Esophagus (tissue), 2 donors: ENCODE results near the gene SAMD7. TPM values are rescaled to one million over a fixed set of nuclear protein-coding genes. Genes with fewer than 3 reads are reported as not detected.

Source experiments
- H3K27ac ChIP-seq, 2 donors: one replicate each; pipeline ENCODE4 v1.5.1; 2013; ENCODE audit warnings: low read depth in 2 of 2, mild to moderate bottlenecking in 2 of 2, inconsistent platforms in 1 of 2, low read length in 1 of 2, moderate library complexity in 1 of 2
- H3K27me3 ChIP-seq, 2 donors: one replicate each; pipeline ENCODE4 v1.6.1; 2013; ENCODE audit warnings: low read length in 2 of 2, control low read depth in 1 of 2, mild to moderate bottlenecking in 1 of 2; ENCODE audit not compliant: insufficient read depth in 2 of 2, control insufficient read depth in 1 of 2
- H3K36me3 ChIP-seq, 2 donors: one replicate each; pipeline ENCODE4 v1.6.1; 2013; ENCODE audit warnings: low read length in 1 of 2; ENCODE audit not compliant: control insufficient read depth in 2 of 2, insufficient read depth in 2 of 2
- H3K4me1 ChIP-seq, 2 donors: one replicate each; pipeline ENCODE4 v1.6.1; 2013; ENCODE audit warnings: low read length in 1 of 2; ENCODE audit not compliant: control insufficient read depth in 2 of 2, insufficient read depth in 2 of 2
- H3K4me3 ChIP-seq, 2 donors: one replicate each; pipeline ENCODE4 v1.5.1; 2013; ENCODE audit warnings: low read length in 2 of 2, mild to moderate bottlenecking in 2 of 2, low read depth in 1 of 2, moderate library complexity in 1 of 2
- H3K9me3 ChIP-seq, 2 donors: one replicate each; pipeline ENCODE4 v1.6.1; 2013; ENCODE audit warnings: mild to moderate bottlenecking in 2 of 2, low read depth in 1 of 2, low read length in 1 of 2, moderate library complexity in 1 of 2; ENCODE audit not compliant: control insufficient read depth in 2 of 2, insufficient read depth in 1 of 2
- WGBS, 2 donors: extraction: QIAGEN DNeasy Blood & Tissue Kit; methylation state at CpG; one replicate each; pipeline ENCODE4 v1.1.7; 2013; 5-methylcytosine and 5-hydroxymethylcytosine counted together
- polyA plus RNA-seq, 2 donors: library from polyadenylated mRNA; stranded (reverse); fragments of 200-250 nt; gene quantifications; one replicate each; pipeline ENCODE4 v1.2.3, GENCODE V29; 2013
- donor health status: healthy with polysubstance abuse.
- donor health status: Bipolar disorder and iron deficiency.

The SAMD7 gene, protein sequence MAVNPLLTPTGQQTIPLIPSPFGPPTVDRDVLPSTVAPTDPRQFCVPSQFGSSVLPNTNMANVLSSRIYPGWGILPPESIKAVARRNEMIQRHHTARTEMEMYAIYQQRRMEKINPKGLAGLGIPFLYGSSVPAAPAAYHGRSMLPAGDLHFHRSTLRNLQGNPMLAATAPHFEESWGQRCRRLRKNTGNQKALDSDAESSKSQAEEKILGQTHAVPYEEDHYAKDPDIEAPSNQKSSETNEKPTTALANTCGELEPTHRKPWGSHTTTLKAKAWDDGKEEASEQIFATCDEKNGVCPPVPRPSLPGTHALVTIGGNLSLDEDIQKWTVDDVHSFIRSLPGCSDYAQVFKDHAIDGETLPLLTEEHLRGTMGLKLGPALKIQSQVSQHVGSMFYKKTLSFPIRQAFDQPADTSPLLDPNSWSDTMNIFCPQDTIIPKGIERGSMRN
- not detected for polyA plus RNA-seq

DNA sequence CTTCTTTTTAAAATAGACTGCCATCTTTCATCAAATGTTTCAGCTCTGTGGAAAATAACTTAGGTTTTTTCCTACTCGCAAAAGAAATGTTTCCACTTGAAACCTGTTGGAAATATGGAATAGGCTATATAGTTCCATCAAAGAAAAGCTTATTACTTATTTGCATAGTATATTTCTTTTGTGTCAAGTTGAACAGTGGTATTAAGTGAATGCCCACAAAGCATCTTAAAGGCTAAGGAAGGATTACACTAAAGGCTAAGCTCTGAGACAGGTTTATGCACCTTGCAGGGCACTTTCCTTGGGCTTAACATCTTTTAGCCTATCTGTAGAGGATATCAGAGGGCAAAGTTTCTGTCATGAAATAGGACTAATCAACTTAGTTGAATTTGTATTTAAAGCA is at the start of gene SAMD7:
SAMD7 (plus strand) TSS at position 301 of the 400 bp plus-strand sequence. CDS start 7,927 bp downstream, outside the sequence.
- H3K27ac ChIP-seq, result no peak within 1 kb of the TSS
- WGBS, 2 donors, result 91 to 98% methylated on average over 1 of the region's 1 CpG
- H3K4me1 ChIP-seq, result no peaks in the 10 kb centered on the region
- no peak within 1 kb of the TSS for H3K4me3 ChIP-seq
- H3K9me3 ChIP-seq, result no peaks in the 10 kb centered on the region
- no peaks in the 10 kb centered on the region for H3K36me3 ChIP-seq
- H3K27me3 ChIP-seq, result no peaks in the 10 kb centered on the region

DNA sequence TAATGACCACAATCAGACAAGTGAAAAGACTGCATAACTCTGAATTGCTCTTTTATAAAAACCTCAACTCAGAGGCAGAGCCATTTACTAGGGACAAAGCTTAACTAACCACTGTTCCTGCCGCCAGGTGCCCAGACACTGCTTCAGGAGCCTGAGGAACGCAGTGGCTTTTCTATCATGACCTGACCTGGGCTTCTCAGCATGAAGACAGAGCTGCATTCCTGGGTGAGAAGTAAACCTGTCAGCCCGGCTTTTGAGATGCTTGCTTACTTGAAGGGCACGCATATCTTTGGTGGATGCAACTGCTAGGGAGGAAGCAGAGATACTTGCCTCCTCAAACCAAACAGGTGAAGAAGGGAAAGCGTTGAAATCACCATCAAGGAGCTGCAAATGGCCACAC is 49.5 kb upstream of the SAMD7 start:
- WGBS, 2 donors, result 74 to 88% methylated on average over 5 of the region's 5 CpGs
- H3K9me3 ChIP-seq, result no peaks in the 10 kb centered on the region

DNA sequence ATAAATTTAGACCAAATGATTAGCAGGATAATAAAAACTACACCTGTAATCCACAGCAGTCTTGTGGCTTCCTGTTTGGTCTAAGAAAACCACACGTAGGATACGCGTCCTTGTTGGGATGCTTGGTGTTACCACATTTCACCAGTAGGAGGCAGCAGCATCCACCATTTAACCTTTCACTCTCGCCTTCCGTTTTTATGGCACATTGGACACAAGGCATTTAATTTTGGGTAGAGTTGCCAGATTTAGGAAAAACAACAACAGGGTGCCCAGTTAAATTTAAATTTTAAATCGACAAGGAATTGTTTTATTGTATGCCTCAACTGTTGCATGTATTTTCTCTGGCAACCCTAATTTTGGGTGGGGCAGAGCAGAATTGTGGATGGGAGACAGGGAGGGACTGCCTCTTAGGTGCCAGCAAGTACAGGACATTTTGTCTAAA is 47.9 kb upstream of the SAMD7 start:
- 1 to 5% methylated on average over 6 of the region's 6 CpGs for WGBS, 2 donors
- H3K9me3 ChIP-seq, result no peaks in the 10 kb centered on the region
- no peaks in the 10 kb centered on the region for H3K36me3 ChIP-seq
- H3K4me3 ChIP-seq, result no peak overlapping the region
- H3K27me3 ChIP-seq, result no peaks in the 10 kb centered on the region
- no peaks in the 10 kb centered on the region for H3K4me1 ChIP-seq
- no peak overlapping the region for H3K27ac ChIP-seq

More for the DNA sequence above, 49.5 kb upstream of the SAMD7 start:
- H3K27me3 ChIP-seq, result no peaks in the 10 kb centered on the region
- H3K36me3 ChIP-seq, result no peaks in the 10 kb centered on the region
- no peaks in the 10 kb centered on the region for H3K4me1 ChIP-seq
- no peak overlapping the region for H3K27ac ChIP-seq
- H3K4me3 ChIP-seq, result no peak overlapping the region

DNA sequence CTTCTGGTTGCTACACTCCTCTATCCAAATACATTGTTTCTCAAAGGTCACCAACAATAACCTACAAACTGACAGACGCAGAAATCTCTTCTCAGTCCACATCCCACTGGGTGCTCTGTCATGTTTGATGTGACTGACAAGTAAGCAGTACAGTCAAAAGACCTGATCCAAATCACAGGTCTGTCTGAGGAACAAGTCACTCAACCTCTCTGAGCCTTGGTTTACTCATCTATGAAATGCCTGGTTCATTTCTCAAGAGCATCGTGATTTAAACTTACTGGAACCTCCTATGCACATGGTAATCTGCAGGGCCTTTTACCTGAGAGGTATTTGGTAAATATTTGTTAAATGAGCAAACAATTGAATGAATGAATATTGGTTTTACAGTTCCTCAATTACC is 47.1 kb upstream of the SAMD7 start:
- H3K27ac ChIP-seq, result no peak overlapping the region
- H3K36me3 ChIP-seq, result no peaks in the 10 kb centered on the region
- H3K4me3 ChIP-seq, result no peak overlapping the region
- H3K27me3 ChIP-seq, result no peaks in the 10 kb centered on the region
- no peaks in the 10 kb centered on the region for H3K9me3 ChIP-seq
- WGBS, 2 donors, result 83 to 85% methylated on average over 2 of the region's 2 CpGs
- no peaks in the 10 kb centered on the region for H3K4me1 ChIP-seq

DNA sequence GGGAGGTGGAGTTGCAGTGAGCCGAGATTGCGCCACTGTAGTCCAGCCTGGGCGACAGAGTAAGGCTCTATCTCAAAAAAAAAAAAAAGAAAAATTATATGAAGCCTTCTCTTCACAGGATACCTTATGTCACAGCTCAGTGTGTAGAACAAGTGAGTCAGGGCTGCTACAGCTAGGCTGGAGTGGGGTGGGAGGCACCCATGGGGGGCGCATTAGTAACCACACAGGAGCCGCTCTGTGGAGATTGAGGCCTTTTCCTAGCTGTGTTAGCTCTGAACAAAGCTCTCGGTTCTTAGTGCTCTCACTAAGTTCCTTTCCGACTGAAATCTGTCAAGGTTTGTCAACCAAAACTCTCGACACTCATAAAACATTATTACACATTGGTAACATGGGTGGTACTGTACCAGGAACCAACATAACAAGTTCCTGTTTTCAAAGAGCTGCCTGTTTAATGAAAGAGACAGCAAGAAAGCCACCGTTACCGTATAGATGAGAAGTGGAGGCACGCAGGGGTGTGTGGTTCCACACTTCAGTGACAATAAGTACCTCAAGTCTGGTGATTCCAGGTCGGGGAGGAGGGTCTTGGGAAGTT is 46.1 kb upstream of the SAMD7 start:
- H3K36me3 ChIP-seq, result no peaks in the 10 kb centered on the region
- 72 to 73% methylated on average over 12 of the region's 12 CpGs for WGBS, 2 donors
- H3K27me3 ChIP-seq, result no peaks in the 10 kb centered on the region
- H3K4me1 ChIP-seq, result no peaks in the 10 kb centered on the region
- no peak overlapping the region for H3K4me3 ChIP-seq
- H3K9me3 ChIP-seq, result no peaks in the 10 kb centered on the region
- H3K27ac ChIP-seq, result no peak overlapping the region

DNA sequence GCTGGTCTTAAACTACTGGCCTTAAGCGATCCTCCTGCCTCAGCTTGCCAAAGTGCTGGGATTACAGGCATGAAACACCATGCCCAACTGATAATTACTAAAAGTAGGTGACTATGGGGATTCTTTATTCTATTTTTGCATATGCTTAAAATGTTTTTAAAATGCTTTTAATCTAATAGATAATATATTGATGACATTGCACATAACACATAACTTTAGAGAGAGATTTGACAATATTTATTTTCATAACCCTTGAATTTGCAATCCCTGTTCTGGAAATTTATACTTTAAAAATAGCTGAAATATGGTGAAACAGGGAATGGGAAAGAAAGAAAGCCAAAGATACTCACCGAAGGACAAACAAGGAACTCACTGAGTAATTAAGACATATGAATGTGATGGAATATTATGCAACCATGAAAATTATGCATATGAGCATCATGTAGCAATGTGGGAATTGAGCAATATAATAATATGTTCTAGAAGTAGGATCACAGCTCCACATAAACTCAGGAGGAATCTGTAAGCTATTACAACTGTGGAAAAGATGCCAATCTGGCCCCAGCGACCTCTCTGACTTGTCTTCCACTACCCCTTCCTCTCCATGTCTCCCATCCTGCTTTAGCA is 43.7 kb upstream of the SAMD7 start:
- H3K27me3 ChIP-seq, result no peaks in the 10 kb centered on the region
- WGBS, 2 donors, result 95 to 97% methylated on average over 3 of the region's 3 CpGs
- no peak overlapping the region for H3K27ac ChIP-seq
- no peak overlapping the region for H3K4me3 ChIP-seq
- H3K9me3 ChIP-seq, result no peaks in the 10 kb centered on the region
- H3K36me3 ChIP-seq, result no peaks in the 10 kb centered on the region
- H3K4me1 ChIP-seq, result no peaks in the 10 kb centered on the region

DNA sequence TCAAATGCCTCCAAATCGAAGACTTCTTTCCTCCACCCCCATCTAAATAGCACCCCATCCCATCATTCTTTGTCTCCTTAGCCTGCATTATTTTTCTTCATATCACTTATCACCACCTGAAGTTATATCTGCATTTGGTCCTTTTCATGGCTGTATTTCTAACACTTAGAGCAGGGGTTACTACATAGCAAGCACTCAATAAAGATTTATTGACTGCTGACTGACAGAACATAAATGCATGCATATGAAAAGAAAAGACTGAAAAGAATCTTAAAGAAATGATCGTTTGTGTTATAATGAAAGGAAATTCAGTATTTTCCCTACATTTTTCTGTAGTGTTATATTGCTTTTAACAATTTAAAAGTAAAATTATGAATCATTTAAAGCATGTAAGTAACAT is 43.0 kb upstream of the SAMD7 start:
- H3K27me3 ChIP-seq, result no peaks in the 10 kb centered on the region
- H3K4me3 ChIP-seq, result no peak overlapping the region
- no peaks in the 10 kb centered on the region for H3K9me3 ChIP-seq
- H3K27ac ChIP-seq, result no peak overlapping the region
- 71 to 73% methylated on average over 2 of the region's 2 CpGs for WGBS, 2 donors
- no peaks in the 10 kb centered on the region for H3K4me1 ChIP-seq
- no peaks in the 10 kb centered on the region for H3K36me3 ChIP-seq

DNA sequence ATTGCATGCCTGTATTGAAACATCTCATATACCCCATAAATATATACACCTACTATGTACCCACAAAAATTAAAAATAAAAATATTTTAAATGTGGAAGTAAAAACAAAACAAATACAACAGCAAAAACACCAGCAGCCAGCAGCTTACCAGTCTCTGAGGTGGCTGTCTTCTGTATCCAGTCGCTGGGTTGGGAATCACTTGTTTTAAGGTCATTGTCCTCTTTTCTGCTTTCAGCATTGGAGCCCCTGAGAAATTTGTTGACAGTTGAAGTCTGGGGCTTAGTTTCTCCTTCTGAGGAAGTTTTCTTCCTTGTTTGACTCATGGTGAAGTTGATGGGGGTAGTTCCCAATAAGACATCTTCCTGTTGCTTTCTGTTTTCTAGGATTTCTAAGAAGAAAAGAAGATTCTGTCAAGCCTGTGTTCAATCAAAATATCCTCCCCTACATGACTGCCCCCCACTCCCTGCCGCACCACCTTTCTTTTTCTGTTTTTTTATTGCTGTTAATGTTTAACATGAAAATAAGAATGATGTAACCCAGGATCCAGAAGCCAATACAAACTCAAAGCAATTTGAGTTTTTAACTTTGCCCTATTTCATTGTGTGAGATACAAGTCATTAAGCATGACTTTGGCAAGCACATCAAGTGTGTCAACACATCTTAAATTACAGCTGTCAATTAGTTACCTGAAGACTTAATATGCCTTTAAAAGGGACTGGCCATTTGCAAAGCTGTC is 41.7 kb upstream of the SAMD7 start, which contains the start of gene LRRC31:
LRRC31 (minus strand) TSS at position 452 of the 737 bp plus-strand sequence; CDS start at position 324, 128 bp downstream.
- no peaks in the 10 kb centered on the region for H3K9me3 ChIP-seq
- no peak within 1 kb of the TSS for H3K4me3 ChIP-seq
- no peaks in the 10 kb centered on the region for H3K36me3 ChIP-seq
- WGBS, 2 donors, result 56 to 67% methylated on average over 2 of the region's 2 CpGs
- H3K27ac ChIP-seq, result no peak within 1 kb of the TSS
- no peaks in the 10 kb centered on the region for H3K4me1 ChIP-seq
- no peaks in the 10 kb centered on the region for H3K27me3 ChIP-seq

DNA sequence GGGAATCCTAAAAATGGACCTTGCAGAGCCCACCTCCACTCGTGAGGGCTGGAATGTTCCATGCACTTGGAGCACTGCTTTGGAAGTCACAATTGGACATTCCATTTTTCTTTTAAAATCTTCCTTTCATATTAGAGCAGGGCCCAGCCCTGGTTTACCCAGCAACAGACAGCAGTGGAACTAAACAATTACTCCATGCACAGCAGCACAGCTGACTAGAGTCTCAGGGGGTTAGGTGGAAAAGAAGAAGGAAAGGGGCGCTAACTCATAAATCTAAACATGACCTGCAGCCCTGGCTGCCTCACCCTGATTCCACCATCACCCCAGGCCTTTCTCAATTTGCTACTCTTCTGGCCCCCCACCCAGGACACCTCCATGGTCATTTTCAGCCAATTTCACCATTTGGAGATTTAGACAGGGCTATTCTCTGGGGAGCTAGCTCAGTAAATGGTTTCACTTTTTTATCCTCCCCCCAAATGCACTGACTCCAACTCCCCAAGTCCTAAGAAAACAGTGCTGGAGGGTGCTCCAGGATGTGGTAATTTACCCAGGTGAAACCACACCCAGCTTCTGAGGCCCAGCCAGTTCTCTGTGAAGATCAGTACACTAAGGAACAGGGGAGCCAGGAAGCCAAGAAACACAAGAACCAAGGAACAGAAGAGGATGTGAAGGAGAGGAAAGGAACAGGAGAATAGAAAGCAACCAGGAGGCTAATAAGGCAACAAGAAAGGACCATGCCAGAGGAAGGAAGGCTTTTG is 40.1 kb upstream of the SAMD7 start:
- no peaks in the 10 kb centered on the region for H3K36me3 ChIP-seq
- no peak overlapping the region for H3K4me3 ChIP-seq
- 77 to 86% methylated on average over 2 of the region's 2 CpGs for WGBS, 2 donors
- no peaks in the 10 kb centered on the region for H3K27me3 ChIP-seq
- no peaks in the 10 kb centered on the region for H3K9me3 ChIP-seq
- no peaks in the 10 kb centered on the region for H3K4me1 ChIP-seq
- H3K27ac ChIP-seq, result no peak overlapping the region
